A549 treated with GW870086 at 1 μM for 4 hours (cell line): ENCODE results near the gene PCNX2. TPM values are rescaled to one million over a fixed set of nuclear protein-coding genes. Genes with fewer than 3 reads are reported as not detected.

Experiments used
- total RNA-seq: library from RNA; stranded (reverse); fragments of 200-300 nt; extraction: Qiagen RNA extraction; gene quantifications from 5 replicates; pipeline ENCODE4 v1.2.3, GENCODE V29; 2022; ENCODE audit warnings: low read depth

The PCNX2 gene
- 8.5 to 10.5 TPM (median 9.1 TPM) in 5 replicates for total RNA-seq

GRCh38 chr1:233295237-233295974 is at the start of gene PCNX2:
Gene PCNX2 (minus strand): TSS chr1:233295725. CDS start chr1:233295478, 247 bp downstream.

GRCh38 chr1:233327651-233328141 is 32.2 kb upstream of the PCNX2 start, which contains the start of gene MAP3K21:
Gene MAP3K21 (plus strand): TSS chr1:233327724. CDS start chr1:233328029, 305 bp downstream.

GRCh38 chr1:232950197-232951176 is 345.0 kb downstream of the PCNX2 start, which contains the start of gene NTPCR:
Gene NTPCR (plus strand): TSS chr1:232950611. CDS start chr1:232950711, 100 bp downstream.

Other genes starting within 250 kb of the PCNX2 start
- gene MAP3K21, start 32.0 kb upstream of the PCNX2 start, total RNA-seq = 6.8 to 10.5 TPM (median 9.5 TPM) in 5 replicates